GM18868 (cell line): Measurements from ENCODE around the gene CNRIP1.

ENCODE experiments used
- ATAC-seq: cut with Tn5 transposase; IDR thresholded peaks from one replicate; pipeline ENCODE4 v1.9.1; 2021; ENCODE audit warnings: mild to moderate bottlenecking, moderate library complexity; ENCODE audit not compliant: unreplicated experiment

Gene CNRIP1

DNA sequence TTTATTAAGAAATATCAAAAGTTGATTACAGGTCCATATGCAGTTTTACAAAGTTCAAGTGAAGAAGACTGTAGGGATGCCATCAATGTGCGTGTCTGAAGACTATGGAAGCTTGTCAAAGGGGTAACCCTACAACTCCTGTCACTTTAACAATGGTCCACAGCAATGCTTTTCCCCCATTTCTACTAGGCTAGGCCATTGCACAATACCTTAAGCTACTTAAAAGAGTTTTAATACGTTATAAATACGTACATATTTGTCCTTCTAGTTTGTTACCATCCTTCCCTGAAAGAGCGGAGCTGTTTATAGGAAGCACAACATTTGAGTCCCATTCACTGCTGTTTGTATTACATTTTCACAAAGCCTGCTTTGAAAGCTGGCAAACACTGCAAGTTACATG, 26.7 kb downstream of the CNRIP1 start:
- no peak for ATAC-seq

DNA sequence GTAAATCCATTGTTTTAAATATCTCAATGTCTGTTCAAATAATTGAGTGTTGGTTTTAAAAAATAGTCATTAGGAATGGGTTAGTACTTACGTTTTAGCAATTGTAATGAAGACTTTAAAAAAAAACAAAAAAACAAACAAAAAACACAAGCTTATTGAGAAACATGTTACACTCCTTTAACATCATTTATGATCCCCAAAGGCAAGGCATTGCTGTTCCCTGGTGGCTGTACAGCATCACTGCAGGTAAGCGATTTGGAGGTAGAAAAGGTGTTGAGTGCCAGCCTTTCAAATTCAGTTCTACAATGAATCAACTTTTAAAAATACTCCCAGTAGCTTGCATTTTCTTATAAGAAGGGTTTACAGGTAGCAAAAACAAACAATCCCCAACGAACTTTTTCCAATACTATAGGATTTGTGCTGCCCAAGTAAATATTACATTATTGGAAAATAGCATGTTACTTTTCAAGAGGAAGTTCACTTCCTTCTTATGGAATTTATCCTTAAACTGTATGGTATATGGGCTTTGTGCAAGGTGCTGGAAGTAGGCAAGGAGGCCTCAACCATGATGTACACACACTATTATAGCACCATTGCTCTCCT, 27.5 kb downstream of the CNRIP1 start:
- ATAC-seq: peak; percentile 66

DNA sequence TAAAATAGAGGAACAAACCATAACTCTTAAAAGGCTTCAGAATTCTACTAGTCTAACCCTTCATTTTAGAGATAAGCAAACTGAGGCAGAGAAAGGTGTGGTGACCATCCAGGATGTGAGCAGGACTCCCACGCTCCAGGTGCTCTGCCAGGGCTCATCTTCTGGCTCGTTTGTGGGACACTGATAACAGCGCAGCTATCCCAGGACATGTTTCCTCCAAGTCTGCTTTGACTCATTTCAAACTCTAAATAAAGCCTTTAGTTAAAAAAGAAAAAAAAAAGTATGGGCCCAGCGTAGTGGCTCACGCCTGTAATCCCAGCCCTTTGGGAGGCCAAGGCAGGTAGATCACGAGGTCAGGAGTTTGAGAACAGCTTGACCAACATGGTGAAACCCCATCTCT, 28.4 kb downstream of the CNRIP1 start:
- ATAC-seq: no peak

DNA sequence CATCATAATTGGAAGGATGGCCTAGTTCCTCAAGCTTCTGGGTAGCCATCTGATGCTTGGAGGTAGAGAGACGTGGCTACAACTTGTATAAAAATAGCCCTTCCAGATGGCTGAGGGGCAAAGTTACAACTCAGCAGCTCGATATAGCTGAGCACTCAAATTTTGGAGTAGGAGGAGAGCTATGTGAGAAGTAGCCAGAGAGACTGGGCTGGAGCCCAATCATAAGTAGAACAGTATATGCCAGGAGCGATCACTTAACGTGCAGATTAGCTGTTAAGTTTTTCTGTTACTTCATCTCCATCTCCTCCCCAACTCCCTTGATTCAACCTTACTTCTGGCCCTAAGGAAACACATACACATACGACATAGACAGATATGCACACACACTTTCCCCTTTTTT, 28.8 kb downstream of the CNRIP1 start:
- no peak for ATAC-seq

DNA sequence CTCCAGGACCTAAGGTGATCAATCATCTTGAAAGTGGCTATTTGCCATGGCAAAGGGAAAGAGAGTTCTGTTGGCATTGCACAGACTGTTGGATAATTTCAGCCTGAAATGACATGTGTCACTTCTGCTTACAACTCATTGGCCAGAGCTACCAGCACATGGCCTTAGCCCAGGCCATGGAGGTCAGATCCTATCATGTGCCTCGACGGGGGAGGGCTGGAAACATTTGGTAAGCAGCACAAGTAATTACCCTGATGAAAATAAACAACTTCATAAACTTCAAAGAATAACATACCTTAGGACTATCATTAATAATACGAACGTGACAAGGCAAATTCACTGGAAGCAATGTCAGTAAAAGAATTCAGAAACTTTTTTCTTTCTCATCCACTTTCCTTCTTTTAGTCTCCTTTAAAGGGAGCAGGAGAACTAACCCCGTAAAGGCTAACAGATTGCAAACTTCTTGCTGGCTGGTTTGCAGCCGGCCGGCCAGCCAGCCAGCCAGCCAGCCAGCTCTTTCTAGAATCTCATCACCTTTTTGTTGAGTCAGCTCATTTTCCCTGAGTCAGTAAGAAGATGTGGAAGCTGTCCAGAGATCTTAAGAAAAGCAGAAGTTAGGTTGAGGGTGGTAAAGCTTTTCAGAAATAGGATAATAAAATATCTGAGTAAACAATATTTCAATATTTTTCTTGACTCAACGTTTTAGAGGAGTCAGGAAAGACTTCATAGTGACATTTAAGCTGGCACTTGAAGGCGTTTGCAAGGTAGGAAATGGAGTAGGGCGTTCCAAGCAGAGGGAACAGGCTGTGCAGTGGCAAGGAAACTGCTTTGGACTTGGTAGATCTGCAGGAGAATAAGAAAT, 31.9 kb downstream of the CNRIP1 start:
- ATAC-seq: no peak

DNA sequence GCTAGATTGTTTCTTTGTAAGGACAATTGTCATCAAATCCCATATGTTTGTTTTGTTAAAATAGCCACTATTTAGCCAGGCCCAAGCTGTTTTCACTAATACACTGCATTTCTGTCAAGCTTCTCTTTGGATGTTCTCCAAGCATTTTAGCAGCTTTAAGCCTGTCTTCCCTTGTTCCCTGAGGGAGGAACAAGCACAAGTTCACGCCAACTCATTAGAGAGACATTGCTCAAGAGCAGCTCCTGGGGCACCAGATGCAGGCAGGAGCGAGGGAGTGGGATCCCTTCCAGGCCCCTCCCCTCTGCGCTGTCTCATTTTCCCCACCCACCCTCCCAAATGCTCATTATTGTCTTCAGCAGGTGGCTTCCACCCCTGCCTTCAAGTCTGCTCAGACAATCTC, 34.9 kb downstream of the CNRIP1 start:
- no peak for ATAC-seq

DNA sequence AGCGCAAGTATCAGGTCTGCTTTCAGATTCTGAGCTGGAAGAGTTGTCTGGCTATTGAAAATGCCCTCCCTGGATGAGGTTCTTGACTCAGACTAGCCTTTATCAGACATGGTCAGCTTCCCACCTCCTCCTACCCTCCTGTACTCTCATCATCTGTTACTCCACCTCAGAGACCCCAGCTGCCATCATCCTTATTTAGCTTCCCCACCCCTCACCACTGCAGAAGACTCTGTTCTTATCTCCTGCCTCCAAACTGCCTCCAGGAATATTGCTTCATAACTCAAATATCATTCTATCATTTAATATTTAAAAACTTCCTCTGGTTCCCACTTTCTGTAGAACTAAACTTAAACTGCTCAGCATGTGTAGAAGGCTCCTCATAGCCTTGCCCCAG, 36.3 kb downstream of the CNRIP1 start:
- no peak for ATAC-seq

DNA sequence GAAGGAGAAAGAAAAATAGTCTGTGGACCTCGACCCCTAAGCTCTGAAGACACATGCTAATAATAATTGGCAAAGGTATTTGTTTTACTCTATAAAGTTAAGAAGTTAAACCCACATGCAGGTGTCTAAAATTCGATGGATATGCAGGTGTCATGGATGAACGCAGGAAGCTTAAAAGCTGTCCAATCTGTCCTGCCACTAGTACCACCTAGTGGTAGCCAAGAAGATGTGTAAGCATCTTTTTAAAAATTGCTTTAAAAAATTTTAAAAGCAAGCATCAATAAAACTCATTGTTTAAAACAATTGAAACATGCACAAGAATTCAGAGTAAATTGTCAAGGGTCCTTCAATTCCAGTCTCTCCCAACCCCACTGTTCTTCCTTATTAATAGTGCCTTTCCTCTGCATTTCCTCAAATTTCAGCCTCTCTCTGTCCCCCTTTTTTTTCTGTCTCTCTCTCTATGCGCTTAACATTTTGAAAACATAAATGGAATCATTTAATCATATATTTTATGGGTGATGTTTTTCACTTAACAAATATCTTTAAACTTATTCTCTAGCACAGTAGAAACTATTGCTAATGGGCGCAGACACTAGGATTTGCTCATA, 36.8 kb downstream of the CNRIP1 start:
- no peak for ATAC-seq

DNA sequence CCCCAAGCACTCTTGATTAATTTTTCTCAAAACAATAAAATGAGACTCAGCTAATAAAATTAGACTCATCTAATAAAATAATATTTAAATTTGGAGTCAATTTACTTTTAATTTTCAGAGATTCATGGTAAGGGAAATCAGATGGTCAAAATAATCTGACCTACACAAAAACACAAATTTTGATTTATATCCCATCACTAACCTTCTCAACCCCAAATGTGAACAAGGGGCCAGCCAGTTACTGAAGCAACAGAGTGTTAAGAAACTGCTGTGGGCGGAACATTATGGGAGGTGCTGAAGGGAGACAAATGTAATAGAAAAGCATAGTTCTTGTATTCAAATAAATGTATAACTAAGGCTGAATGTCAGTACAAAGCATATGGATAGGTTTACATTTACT, 39.0 kb downstream of the CNRIP1 start:
- no peak for ATAC-seq

DNA sequence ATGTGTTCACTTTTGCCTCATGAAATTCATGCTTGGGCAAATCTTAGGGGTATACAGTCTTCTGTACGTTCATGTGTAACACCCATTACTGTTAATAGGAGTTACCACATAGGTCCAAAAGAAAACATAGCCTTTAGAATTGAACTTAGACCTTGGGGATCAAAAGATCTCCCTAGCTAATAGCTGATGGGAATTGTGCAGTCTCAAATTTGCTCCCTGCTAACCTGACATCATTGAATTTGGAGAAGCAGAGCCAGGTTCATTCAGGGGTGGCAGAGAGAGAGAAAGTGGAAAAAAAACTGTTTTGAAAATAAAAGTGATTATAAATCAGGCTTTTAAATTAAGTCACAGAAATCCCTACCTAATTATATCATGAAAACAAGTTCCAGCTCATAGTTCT, 39.4 kb downstream of the CNRIP1 start:
- ATAC-seq: no peak

DNA sequence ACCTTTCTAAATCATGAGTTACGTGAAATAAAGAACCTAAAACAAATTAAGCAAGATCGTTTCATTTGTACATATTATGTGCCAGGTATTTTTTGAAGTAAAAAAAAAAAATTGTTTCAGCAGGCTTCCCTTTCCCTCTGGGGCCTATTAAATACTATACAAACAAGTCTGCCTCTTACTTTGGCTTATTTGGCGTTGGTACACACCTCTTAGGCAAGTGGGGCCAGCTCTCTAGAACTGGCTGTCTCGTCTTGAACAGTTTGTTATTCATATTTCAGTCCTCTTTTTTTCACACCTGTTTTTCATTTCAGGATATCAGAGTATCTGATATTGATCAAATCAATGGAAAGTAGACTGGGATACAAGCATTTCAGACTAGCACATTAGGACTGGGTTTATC, 40.1 kb downstream of the CNRIP1 start:
- no peak for ATAC-seq

DNA sequence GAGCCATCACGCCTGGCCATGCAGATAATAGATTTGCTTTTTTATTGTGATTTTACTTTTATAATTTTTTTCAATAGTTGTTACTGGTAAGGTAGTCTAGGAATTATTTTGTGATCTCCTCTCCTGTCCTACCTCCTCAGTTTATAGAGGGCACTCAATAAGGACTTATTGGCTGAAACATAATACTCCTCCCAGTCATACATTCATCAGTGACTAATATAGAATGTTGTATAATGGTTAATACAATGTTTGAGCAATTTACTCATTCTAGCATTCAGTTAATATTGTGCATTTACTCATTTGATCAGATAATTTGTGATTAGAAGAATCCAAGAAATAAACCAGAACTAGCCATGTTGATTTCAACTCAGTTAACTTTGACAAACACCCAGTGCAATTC, 41.6 kb downstream of the CNRIP1 start:
- no peak for ATAC-seq

DNA sequence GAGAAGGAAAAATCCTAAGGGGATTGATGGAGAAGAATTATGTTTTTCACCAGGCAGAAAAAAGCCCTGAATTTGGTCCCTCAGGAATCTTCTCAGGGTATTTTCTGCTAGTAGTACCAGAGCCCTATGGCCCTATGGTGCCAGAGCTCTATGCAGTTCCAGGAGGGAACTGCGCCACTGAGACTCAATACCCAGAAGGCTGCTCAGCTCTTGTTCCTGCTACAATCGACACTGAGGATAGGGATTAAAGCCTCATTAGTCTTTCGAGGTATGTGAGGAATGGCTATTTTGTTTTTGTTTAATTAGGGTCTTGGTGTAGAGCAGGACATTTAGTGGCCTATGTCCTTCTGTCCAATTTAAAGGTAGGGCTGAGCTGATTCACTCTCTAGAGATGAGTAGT, 45.7 kb downstream of the CNRIP1 start:
- no peak for ATAC-seq

DNA sequence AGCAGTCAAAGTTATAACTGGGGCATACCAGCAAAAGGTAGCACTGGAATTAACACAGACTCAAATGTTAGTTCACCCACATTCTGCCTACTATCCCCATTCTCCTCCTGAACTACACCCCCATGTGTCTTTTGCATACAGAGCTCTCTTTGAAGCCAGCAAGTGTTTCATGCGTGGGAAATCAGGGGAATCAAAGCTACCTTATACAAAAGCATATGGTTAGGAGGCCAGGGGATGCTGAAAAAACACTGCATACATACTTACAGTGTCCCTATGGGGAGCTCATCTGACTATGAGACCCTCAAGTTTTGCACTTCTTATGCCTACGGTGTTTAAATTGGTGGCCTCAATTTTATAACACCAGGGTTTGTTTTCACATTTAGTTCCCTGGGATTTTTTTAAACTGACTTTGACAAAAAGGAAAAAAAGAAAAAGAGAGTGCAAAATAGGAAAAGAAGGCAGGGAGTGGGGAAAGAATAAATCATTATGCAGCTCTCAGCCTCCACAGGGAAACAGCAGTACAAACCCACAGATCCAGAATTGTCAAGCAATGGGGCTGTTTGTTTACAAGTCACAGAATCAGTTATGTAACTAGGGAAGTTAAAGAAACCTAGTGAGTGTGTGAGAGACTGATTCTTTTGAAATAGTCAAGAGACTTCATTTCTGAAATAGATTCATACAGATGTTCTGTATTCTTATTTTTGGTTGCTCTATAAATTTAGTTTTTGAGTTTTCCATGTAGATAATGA, 47.3 kb downstream of the CNRIP1 start:
- ATAC-seq: no peak

DNA sequence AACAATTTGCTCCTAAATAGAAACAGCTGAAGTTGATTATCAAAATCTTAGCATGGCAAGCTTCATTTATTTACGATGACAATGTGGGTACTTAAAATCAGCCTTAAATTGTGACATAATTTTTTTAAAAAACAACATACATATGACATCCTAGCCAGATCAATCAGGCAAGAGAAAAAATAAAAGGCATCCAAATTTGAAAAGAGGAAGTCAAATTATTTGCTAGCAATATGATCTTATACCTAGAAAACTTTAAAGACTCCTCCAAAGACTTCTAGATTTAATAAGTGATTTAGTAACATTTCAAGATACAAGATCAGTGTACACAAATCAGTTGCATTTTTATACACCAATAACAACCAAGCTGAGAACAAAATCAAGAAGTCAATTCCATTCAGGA, 53.1 kb downstream of the CNRIP1 start:
- ATAC-seq: no peak

DNA sequence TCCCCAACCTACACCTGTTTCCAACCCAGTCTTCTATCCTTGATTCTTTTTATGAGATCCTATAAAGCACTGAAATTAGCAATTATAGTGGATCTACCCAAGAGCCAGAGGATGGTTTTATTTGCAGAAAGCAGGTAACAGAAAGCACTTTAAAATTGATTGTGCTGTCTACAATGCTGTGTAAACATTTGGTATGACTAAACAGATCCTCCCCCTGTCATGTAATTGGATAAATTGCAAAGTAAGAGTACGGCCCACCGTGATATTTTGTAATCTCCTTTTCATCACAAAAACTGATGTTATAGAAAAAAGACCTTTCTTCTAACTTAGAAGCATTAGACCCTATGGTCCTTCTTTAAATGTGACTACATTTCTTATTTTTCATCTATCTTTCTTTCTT, 56.1 kb downstream of the CNRIP1 start:
- no peak for ATAC-seq

DNA sequence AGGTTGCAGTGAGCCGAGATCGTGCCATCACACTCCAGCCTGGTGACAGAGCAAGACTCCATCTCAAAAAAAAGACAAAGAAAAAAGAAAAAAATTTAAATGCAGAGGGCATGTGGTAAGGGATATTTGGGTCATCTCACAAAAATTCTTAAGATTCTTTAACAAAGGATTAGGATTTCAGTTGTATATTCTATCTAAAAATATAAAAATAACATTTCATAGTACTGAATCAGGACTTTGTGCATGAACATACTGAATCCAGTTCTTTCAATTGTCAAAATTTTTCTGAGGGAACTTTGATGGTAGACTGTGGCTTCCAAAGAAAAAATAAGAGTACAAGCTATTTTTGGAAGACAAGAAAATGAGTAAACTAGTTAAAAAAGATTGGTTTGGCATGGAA, 60.9 kb downstream of the CNRIP1 start:
- no peak for ATAC-seq

DNA sequence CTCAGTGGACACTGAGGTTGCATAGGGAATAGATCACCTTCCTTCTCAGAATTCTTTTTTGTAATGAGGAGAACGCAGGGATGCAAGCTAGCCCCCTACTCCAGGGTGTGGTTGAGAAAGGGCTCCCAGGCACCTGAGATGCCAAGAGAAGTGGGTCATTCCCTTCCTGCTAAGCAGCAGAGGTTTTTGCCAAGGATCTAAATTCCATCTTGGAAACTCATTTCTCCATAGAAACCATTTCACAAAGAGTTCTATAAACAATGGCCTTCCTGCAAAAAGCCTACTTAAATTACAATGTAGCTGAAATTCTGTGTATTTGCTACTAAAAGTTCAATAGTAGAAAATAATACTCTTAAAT, 63.7 kb downstream of the CNRIP1 start:
- no peak for ATAC-seq

DNA sequence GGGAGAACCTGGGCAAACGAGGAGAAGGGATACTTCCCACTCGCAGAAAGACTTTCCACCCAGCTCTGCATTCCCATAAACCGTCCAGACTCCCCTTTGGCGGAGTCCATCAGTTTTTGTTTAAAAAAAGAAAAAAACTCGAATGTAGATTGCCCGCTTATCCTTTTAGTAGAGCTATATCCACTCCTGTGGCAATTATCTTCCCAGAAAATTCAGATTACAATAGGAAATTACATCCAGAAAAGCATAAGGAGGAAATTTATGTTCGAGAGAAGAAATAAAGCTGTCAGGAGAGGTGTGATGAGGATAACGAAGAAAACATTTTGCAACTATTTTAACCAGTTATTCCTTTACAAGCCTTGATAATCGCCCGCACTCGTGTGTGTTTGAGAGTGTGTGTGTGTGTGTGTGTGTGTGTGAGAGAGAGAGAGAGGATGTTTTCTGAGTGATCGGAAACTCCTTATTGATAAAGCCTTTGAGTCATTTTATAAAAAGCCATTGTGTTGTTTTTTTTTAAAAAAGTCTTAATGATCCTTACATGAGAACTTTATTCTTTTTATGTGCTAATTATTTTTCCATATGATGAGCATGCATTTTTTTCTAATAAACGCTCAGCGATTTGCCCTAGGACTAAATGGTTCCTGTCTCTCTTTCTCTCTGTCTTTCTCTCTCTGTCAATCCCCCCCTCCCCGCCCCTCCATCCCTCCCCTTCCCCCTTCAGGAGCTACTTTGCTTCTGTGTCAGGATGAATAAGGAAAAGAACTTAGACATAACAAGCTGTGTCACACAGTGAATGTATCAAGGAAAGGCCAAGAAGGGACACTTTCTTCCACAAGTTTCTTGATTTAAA, 66.3 kb downstream of the CNRIP1 start:
- no peak for ATAC-seq

DNA sequence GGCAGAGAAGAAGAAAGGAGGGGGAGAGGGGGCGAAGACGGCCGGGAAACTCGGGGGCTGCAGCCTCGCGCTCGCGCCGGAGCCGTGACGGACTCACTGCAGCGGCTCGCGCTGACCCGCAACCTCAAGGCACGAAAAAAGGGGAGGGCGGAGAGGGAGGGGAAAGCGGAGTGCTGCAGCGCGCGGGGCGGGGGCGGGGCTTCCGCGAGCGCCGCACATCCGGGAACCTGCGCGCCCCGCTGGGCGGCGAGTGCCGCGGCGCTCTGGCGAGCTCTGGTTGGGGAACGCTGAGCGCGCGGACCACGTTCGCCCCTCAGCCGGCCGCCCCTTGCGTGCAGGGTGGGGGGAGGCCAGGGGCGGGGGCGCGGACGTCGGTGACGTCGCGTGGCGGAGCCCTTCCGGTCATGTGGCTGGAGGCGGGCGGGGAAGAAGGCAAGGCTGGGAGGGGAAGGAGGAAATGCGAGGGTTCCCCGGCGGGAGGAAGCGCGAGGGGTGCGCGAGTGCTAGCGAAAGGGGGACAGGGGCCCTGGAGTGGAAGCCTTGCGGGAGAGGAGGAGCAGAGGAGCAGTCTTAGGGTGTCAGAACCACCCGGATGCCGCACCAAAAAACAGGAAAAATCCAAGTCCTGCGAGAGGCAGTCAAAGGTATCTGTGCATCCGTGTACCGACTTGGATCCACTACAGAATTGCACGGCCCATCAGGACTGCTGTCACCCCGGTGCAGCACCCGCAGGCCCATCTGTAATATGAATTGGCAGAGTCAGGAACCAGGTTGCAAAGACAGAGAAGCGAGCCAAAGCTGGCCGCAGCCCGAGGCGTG, 67.1 kb downstream of the CNRIP1 start, which contains the start of gene PPP3R1:
Gene PPP3R1 (minus strand): TSS at position 133 of the 819 bp plus-strand sequence. CDS start 405 bp downstream, outside the sequence.
- peak; percentile 82 for ATAC-seq
